IMR-90 (cell line): ENCODE data around the gene SP7. TPM values are rescaled to one million over a fixed set of nuclear protein-coding genes. Genes with fewer than 3 reads are reported as not detected.

Source experiments
- ATAC-seq: fragments of 200-7000 bp; cut with Tn5 transposase; 2 replicates; pipeline ENCODE4 v1.9.1; 2020; ENCODE audit warnings: low read depth, mild to moderate bottlenecking, moderate library complexity
- BruUV-seq: library from RNA; stranded (reverse); fragments of 400-500 nt; replicated peaks from 2 replicates; lab custom pipeline; 2021; lab: Mats Ljungman, UMichigan
- CTCF ChIA-PET: fragments of 300-600 bp; formaldehyde crosslinking; extraction: SDS; loops from one replicate; lab custom pipeline; 2021; ENCODE audit warnings: antibody characterized with exemption; lab: Yijun Ruan, JAX
- POLR2A ChIA-PET: fragments of 300-600 bp; sonication (Branson Sonifier 250); formaldehyde crosslinking; loops from one replicate; lab custom pipeline; 2022; ENCODE audit warnings: antibody characterized with exemption; ENCODE audit not compliant: unreplicated experiment; lab: Charles Lee
- DNase-seq: peaks from one replicate; pipeline ENCODE4 v3.0.0; 2013
- H2AFZ ChIP-seq: replicated peaks from 2 replicates; pipeline ENCODE3; 2013; ENCODE audit warnings: low read length, mild to moderate bottlenecking; ENCODE audit not compliant: poor library complexity
- H2AK5ac ChIP-seq: 2 replicates; pipeline ENCODE4 v1.6.1; 2013; ENCODE audit warnings: low read depth, low read length, inconsistent platforms
- H2AK9ac ChIP-seq: replicated peaks from 2 replicates; pipeline ENCODE3; 2013; ENCODE audit warnings: mild to moderate bottlenecking, low read depth, low read length, moderate library complexity; ENCODE audit not compliant: poor library complexity
- H2BK120ac ChIP-seq: 2 replicates; pipeline ENCODE4 v1.6.1; 2013; ENCODE audit warnings: low read depth, low read length, inconsistent platforms
- H2BK15ac ChIP-seq: 3 replicates; pipeline ENCODE4 v1.6.1; 2013; ENCODE audit warnings: low read depth, low read length, inconsistent platforms
- H2BK20ac ChIP-seq: 2 replicates; pipeline ENCODE4 v1.6.1; 2013; ENCODE audit warnings: low read depth, mild to moderate bottlenecking, inconsistent platforms, low read length, moderate library complexity
- H2BK5ac ChIP-seq: 2 replicates; pipeline ENCODE4 v1.6.1; 2013; ENCODE audit warnings: mild to moderate bottlenecking, low read depth, low read length, inconsistent platforms; ENCODE audit not compliant: poor library complexity, severe bottlenecking
- H3K14ac ChIP-seq: replicated peaks from 2 replicates; pipeline ENCODE4 v1.6.1; 2013; ENCODE audit warnings: low read depth, low read length, inconsistent platforms
- H3K18ac ChIP-seq: 2 replicates; pipeline ENCODE4 v1.6.1; 2013; ENCODE audit warnings: low read depth, low read length, control low read depth
- H3K23ac ChIP-seq: 2 replicates; pipeline ENCODE4 v1.6.1; 2013; ENCODE audit warnings: low read depth, low read length, inconsistent platforms
- H3K27ac ChIP-seq: 2 replicates; pipeline ENCODE4 v1.5.1; 2013; ENCODE audit warnings: mild to moderate bottlenecking, control low read depth, low read length; ENCODE audit not compliant: insufficient read depth
- H3K27me3 ChIP-seq: 2 replicates; pipeline ENCODE4 v1.6.1; 2013; ENCODE audit warnings: low read length; ENCODE audit not compliant: control insufficient read depth, insufficient read depth
- H3K36me3 ChIP-seq: 2 replicates; pipeline ENCODE4 v1.6.1; 2013; ENCODE audit warnings: low read length, mixed read lengths; ENCODE audit not compliant: control insufficient read depth, insufficient read depth
- H3K4ac ChIP-seq: 2 replicates; pipeline ENCODE4 v1.6.1; 2013; ENCODE audit warnings: low read depth, low read length, inconsistent platforms
- H3K4me1 ChIP-seq: 2 replicates; pipeline ENCODE4 v1.6.1; 2013; ENCODE audit warnings: low read length, mixed read lengths; ENCODE audit not compliant: control insufficient read depth, insufficient read depth
- H3K4me2 ChIP-seq: 2 replicates; pipeline ENCODE4 v1.6.1; 2013; ENCODE audit warnings: low read depth, mild to moderate bottlenecking, control low read depth, low read length, moderate library complexity
- H3K4me3 ChIP-seq: 2 replicates; pipeline ENCODE4 v1.5.1; 2013; ENCODE audit warnings: low read depth, mild to moderate bottlenecking, control low read depth, low read length, moderate library complexity; ENCODE audit not compliant: insufficient read depth
- H3K56ac ChIP-seq: 2 replicates; pipeline ENCODE4 v1.6.1; 2013; ENCODE audit warnings: low read length, inconsistent platforms; ENCODE audit not compliant: insufficient read depth; ENCODE audit errors: extremely low read depth
- H3K79me1 ChIP-seq, 2 experiments: 2 replicates each; pipeline ENCODE4 v1.6.1; 2013; ENCODE audit warnings: low read length in 2 of 2, inconsistent platforms in 1 of 2, low read depth in 1 of 2
- H3K9ac ChIP-seq: 2 replicates; pipeline ENCODE4 v1.6.1; 2013; ENCODE audit warnings: low read depth, low read length, control low read depth
- H3K9me1 ChIP-seq: 2 replicates; pipeline ENCODE4 v1.6.1; 2013; ENCODE audit warnings: low read length, inconsistent platforms; ENCODE audit not compliant: insufficient read depth
- H3K9me3 ChIP-seq: 2 replicates; pipeline ENCODE4 v1.6.1; 2013; ENCODE audit warnings: low read length; ENCODE audit not compliant: control insufficient read depth, insufficient read depth
- H4K20me1 ChIP-seq: 2 replicates; pipeline ENCODE4 v1.6.1; 2013; ENCODE audit warnings: low read length, inconsistent platforms; ENCODE audit not compliant: insufficient read depth
- H4K5ac ChIP-seq: 2 replicates; pipeline ENCODE4 v1.6.1; 2013; ENCODE audit warnings: mild to moderate bottlenecking, low read depth, low read length, control low read depth
- H4K8ac ChIP-seq, 2 experiments: 2 replicates each; pipeline ENCODE4 v1.6.1; 2013; ENCODE audit warnings: low read depth in 2 of 2, low read length in 2 of 2, control low read depth in 1 of 2, inconsistent platforms in 1 of 2
- H4K91ac ChIP-seq: 2 replicates; pipeline ENCODE4 v1.6.1; 2013; ENCODE audit warnings: low read depth, low read length, inconsistent platforms; ENCODE audit not compliant: insufficient read depth
- BHLHE40 ChIP-seq: fragments of 150-350 bp; IDR thresholded peaks from 2 replicates; pipeline ENCODE4 v1.6.1; 2016; ENCODE audit warnings: mild to moderate bottlenecking, low read depth, low read length
- CHD1 ChIP-seq: IDR thresholded peaks from 2 replicates; pipeline ENCODE4 v1.6.1; 2012; ENCODE audit warnings: low read depth, low read length, improper control_type of control experiment
- CTCF ChIP-seq: conservative IDR thresholded peaks from 2 replicates; pipeline ENCODE4 v1.5.1; 2012; ENCODE audit warnings: mild to moderate bottlenecking, low read depth, low read length, improper control_type of control experiment
- FOS ChIP-seq: fragments of 150-350 bp; IDR thresholded peaks from 2 replicates; pipeline ENCODE4 v1.6.1; 2016; ENCODE audit warnings: low read depth, low read length
- MAFK ChIP-seq: IDR thresholded peaks from 2 replicates; pipeline ENCODE4 v1.6.1; 2012; ENCODE audit warnings: low read depth, low read length, improper control_type of control experiment
- MAZ ChIP-seq: IDR thresholded peaks from 2 replicates; pipeline ENCODE4 v1.6.1; 2012; ENCODE audit warnings: low read depth, mild to moderate bottlenecking, low read length, improper control_type of control experiment, moderate library complexity, borderline replicate concordance
- MXI1 ChIP-seq: IDR thresholded peaks from 2 replicates; pipeline ENCODE4 v1.6.1; 2012; ENCODE audit warnings: low read depth, mild to moderate bottlenecking, low read length, moderate library complexity, borderline replicate concordance
- POLR2A ChIP-seq: IDR thresholded peaks from 2 replicates; pipeline ENCODE4 v1.6.1; 2012; ENCODE audit warnings: mild to moderate bottlenecking, low read depth, low read length
- USF2 ChIP-seq: fragments of 150-350 bp; IDR thresholded peaks from 2 replicates; pipeline ENCODE4 v1.6.1; 2017; ENCODE audit warnings: mild to moderate bottlenecking, antibody characterized with exemption, low read length, low read depth
- WGBS, 2 experiments: methylation state at CpG; one replicate each; pipeline versions ENCODE4 v1.1.5 to v1.1.7; 2013; ENCODE audit warnings: missing lambda C conversion rate in 2 of 2; ENCODE audit not compliant: insufficient read length in 1 of 2; ENCODE audit errors: extremely low coverage in 2 of 2; 5-methylcytosine and 5-hydroxymethylcytosine counted together
- dilution Hi-C: fragments of 300-500 bp; cut with HindIII; formaldehyde crosslinking; loops from one replicate; pipeline ENCODE4 v1.14.3; 2018; ENCODE audit warnings: low sequenced_read_pairs; ENCODE audit not compliant: unreplicated experiment
- in situ Hi-C: fragments of 300-500 bp; cut with MboI; formaldehyde crosslinking; loops from 3 replicates; pipeline ENCODE4 v1.14.3; 2019; ENCODE audit warnings: low sequenced_read_pairs, inconsistent platforms, mixed read lengths
- intact Hi-C: fragments of 100-400 bp; cut with micrococcal nuclease; formaldehyde crosslinking; loops from 2 replicates; pipeline ENCODE4 v1.10.0; 2022
- polyA plus RNA-seq, 3 experiments: library from polyadenylated mRNA; depleted of rRNA; stranded (reverse); fragments of >200 nt; gene quantifications; 2 replicates each; pipeline ENCODE4 v1.2.3, GENCODE V29; 2012; ENCODE audit warnings: low replicate concordance in 1 of 3
- total RNA-seq: library from RNA; depleted of rRNA; stranded (reverse); fragments of >200 nt; gene quantifications from 2 replicates; pipeline ENCODE4 v1.2.3, GENCODE V29; 2012

Gene SP7
- total and polyA plus RNA-seq, 2 of the 4 experiments (the other 2 are of a cell fraction): not detected

- H3K27me3 ChIP-seq: no peaks in the 10 kb centered on the region
- peaks cover 17 to 28% of the 10 kb centered on the region in 2 experiments for H3K79me1 ChIP-seq
- peak within 1 kb of the TSS; percentile 99 for H3K23ac ChIP-seq
- H3K9ac ChIP-seq: peak within 1 kb of the TSS; percentile 82
- H2AK9ac ChIP-seq: peak within 1 kb of the TSS; percentile 99
- TF ChIP-seq FOS: no peak
- peak; percentile 86 for TF ChIP-seq MAZ
- TF ChIP-seq BHLHE40: peak; percentile 49; the same call in 1 of the 2 replicates
- no peak for TF ChIP-seq CTCF
- peak; percentile 65 for TF ChIP-seq POLR2A
- peak; percentile 19; the same call in 1 of the 2 replicates for TF ChIP-seq MXI1
- no peak for TF ChIP-seq CHD1
- no peak for TF ChIP-seq MAFK
- TF ChIP-seq USF2: 0 out of 2 replicates have a peak, but pooled peaks have one; percentile 14
- intact Hi-C loops (loop anchor here (2.0 kb wide), 1 partner anchor 71 kb away; no protein-coding TSS in a partner anchor), in situ Hi-C loops (no loop called here), dilution Hi-C loops (no loop called here)
- POLR2A ChIA-PET: no interaction called here
- peak within 1 kb of the TSS; percentile 99 for H4K91ac ChIP-seq
- H4K20me1 ChIP-seq: peaks cover 13% of the 10 kb centered on the region; the same call in 1 of the 2 replicates
- peaks cover 16% of the 10 kb centered on the region for H3K4me1 ChIP-seq
- peak within 1 kb of the TSS; percentile 70 for H3K18ac ChIP-seq
- peaks cover 16% of the 10 kb centered on the region for H3K9me1 ChIP-seq
- peaks cover 20% of the 10 kb centered on the region for H3K36me3 ChIP-seq
- H2BK5ac ChIP-seq: peak within 1 kb of the TSS; percentile 96
- H3K4ac ChIP-seq: peak within 1 kb of the TSS; percentile 99
- H3K4me3 ChIP-seq: peak within 1 kb of the TSS; percentile 50
- H3K4me2 ChIP-seq: peak within 1 kb of the TSS; percentile 84
- DNase-seq (peak; percentile 93), ATAC-seq (peak; percentile 79)
- no TSS peak for BruUV-seq
- WGBS, 2 experiments: no CpG with 5 or more reads among the region's 71 CpGs
- H2AK5ac ChIP-seq: peak within 1 kb of the TSS; percentile 100
- peak within 1 kb of the TSS; percentile 99 to 100 for H4K8ac ChIP-seq
- peak within 1 kb of the TSS; percentile 28 for H2BK20ac ChIP-seq
- H2BK15ac ChIP-seq: peak within 1 kb of the TSS; percentile 84; the same call in 1 of the 3 replicates
- H3K27ac ChIP-seq: peak within 1 kb of the TSS; percentile 96
- peak within 1 kb of the TSS; percentile 92 for H2AFZ ChIP-seq
- peak within 1 kb of the TSS; percentile 91 for H4K5ac ChIP-seq
- peak within 1 kb of the TSS; percentile 83 for H2BK120ac ChIP-seq
- CTCF ChIA-PET: interaction anchor here (0.8 to 2.4 kb wide), 2 partner anchors 28 to 35 kb away, joined by 3 to 8 read pairs; no protein-coding TSS in a partner anchor
- no peaks in the 10 kb centered on the region for H3K9me3 ChIP-seq
- H3K56ac ChIP-seq: peak within 1 kb of the TSS; percentile 98
- peak within 1 kb of the TSS; percentile 100 for H3K14ac ChIP-seq
Measured at GRCh38 chr12:53380104-53380793, 44.1 kb upstream of the SP7 start, which contains the start of gene SP1. Gene SP1, plus strand, starts transcription at chr12:53380176. Its CDS starts 116 bp downstream, at chr12:53380292.
